Tibial nerve (tissue), 4 donors: ENCODE data around the gene PSMB2. TPM values are rescaled to one million over a fixed set of nuclear protein-coding genes. Genes with fewer than 3 reads are reported as not detected.

Experiments
- DNase-seq, 2 donors: peaks; one replicate each; pipeline ENCODE4 v3.0.0-alpha.2; 2019; ENCODE audit warnings: low spot score in 2 of 2
- H3K27ac ChIP-seq, 4 donors: fragments of 200-600 bp; sonication (generic) in 3 of 4; one replicate each; pipeline ENCODE4 v1.5.1; 2017 to 2019; ENCODE audit warnings: mild to moderate bottlenecking in 1 of 4
- H3K27me3 ChIP-seq, 2 donors: fragments of 200-600 bp; sonication (generic) in 1 of 2; one replicate each; pipeline versions ENCODE4 v1.5.1 to v1.6.0; 2017 to 2019
- H3K36me3 ChIP-seq, 3 donors: fragments of 200-600 bp; sonication (generic); one replicate each; pipeline ENCODE4 v1.5.1; 2018 to 2019
- H3K4me1 ChIP-seq, 4 donors: fragments of 200-600 bp; sonication (generic) in 3 of 4; one replicate each; pipeline ENCODE4 v1.5.1; 2017 to 2019
- H3K4me3 ChIP-seq, 4 donors: fragments of 200-600 bp; sonication (generic) in 3 of 4; one replicate each; pipeline ENCODE4 v1.5.1; 2017 to 2019; ENCODE audit warnings: mild to moderate bottlenecking in 1 of 4, moderate library complexity in 1 of 4
- H3K9me3 ChIP-seq, 4 donors: fragments of 200-600 bp; sonication (generic) in 3 of 4; one replicate each; pipeline ENCODE4 v1.5.1; 2017 to 2019
- EP300 ChIP-seq, 2 donors: sonication (generic); formaldehyde crosslinking; IDR thresholded peaks; one replicate each; pipeline ENCODE4 v1.6.1; 2017; ENCODE audit warnings: antibody characterized with exemption in 2 of 2, mild to moderate bottlenecking in 1 of 2
- POLR2A ChIP-seq, 2 donors: fragments of 450-650 bp; IDR thresholded peaks; one replicate each; pipeline ENCODE4 v1.6.1; 2017; ENCODE audit warnings: antibody characterized with exemption in 2 of 2, mild to moderate bottlenecking in 2 of 2, moderate library complexity in 2 of 2
- WGBS, 2 donors: methylation state at CpG; one replicate each; pipeline ENCODE4 v1.1.5; 2018; 5-methylcytosine and 5-hydroxymethylcytosine counted together
- total RNA-seq, 4 donors: library from RNA; depleted of rRNA; stranded (reverse); fragments of >200 nt; gene quantifications; one replicate each; pipeline ENCODE4 v1.1.0, GENCODE V29; 2016
- TF ChIP-seq, protein P1 (sequence below), 5 experiments: fragments of 200-600 bp in 3 of 5; fragments of 450-650 bp in 2 of 5; sonication (generic) in 3 of 5; IDR thresholded peaks; one replicate each; pipeline ENCODE4 v1.5.1; 2016 to 2019; ENCODE audit warnings: antibody characterized with exemption in 5 of 5, mild to moderate bottlenecking in 3 of 5, moderate library complexity in 2 of 5

PSMB2 gene
- total RNA-seq, 4 donors from 2014 or later = 24.9 to 41.4 (median 33.8) TPM

DNA sequence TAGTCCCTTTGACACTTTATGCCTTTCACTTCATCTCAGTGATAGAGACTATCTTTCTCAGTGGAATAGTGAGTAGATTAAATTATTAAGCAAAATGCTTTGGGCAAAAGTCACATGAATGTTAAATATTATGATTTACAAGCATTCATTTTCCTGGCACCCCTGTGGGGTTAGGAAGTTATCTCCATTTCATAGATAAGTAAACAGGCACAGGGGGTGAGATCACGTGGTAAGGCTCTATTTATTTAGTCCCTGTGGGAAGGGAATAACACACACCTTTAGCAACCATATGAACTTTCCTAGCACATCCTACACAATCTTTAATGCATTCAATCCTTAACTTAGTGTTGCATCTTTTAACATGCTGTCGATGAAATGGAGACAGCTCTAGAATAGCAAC, 12.3 kb downstream of the PSMB2 start:
- Histone ChIP-seq H3K27ac (no peak overlapping the region), H3K9me3 (no peaks in the 10 kb centered on the region)
- 70 to 81% methylated on average over 2 of the region's 2 CpGs for WGBS, 2 donors

DNA sequence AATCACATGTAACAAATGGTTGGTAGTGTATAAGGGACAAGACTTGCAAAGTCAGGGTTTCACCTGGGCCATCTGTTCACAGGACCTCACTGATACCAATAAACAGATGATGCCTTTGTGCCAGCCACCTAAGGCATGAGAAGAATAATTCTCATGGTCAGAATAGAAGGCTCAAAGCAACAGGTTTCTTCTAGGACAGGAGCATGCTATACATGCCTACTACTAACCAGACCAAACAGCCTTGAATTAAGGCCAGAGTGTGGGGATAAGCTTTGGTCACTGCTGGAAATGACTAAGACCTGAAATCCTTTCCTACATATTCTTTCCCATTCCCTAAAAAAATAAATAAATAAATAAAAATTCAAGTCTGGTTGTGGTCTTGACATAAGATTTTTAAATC, 17.5 kb downstream of the PSMB2 start:
- peaks cover 0 to 77% (median 0%) of the 10 kb centered on the region in 3 donors for H3K36me3 ChIP-seq
- no peaks in the 10 kb centered on the region for H3K27me3 ChIP-seq
- no peak for TF ChIP-seq POLR2A (IDR thresholded peaks at IDR 0.05)
- TF ChIP-seq EP300 (IDR thresholded peaks at IDR 0.05) = no peak
- TF ChIP-seq, protein P1, sequence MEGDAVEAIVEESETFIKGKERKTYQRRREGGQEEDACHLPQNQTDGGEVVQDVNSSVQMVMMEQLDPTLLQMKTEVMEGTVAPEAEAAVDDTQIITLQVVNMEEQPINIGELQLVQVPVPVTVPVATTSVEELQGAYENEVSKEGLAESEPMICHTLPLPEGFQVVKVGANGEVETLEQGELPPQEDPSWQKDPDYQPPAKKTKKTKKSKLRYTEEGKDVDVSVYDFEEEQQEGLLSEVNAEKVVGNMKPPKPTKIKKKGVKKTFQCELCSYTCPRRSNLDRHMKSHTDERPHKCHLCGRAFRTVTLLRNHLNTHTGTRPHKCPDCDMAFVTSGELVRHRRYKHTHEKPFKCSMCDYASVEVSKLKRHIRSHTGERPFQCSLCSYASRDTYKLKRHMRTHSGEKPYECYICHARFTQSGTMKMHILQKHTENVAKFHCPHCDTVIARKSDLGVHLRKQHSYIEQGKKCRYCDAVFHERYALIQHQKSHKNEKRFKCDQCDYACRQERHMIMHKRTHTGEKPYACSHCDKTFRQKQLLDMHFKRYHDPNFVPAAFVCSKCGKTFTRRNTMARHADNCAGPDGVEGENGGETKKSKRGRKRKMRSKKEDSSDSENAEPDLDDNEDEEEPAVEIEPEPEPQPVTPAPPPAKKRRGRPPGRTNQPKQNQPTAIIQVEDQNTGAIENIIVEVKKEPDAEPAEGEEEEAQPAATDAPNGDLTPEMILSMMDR (IDR thresholded peaks at IDR 0.05) = no peak
- DNase-seq = no peak
- H3K27ac ChIP-seq = no peak overlapping the region
- no peak overlapping the region for H3K4me3 ChIP-seq
- no peaks in the 10 kb centered on the region for H3K4me1 ChIP-seq
- no peaks in the 10 kb centered on the region for H3K9me3 ChIP-seq

More for the DNA sequence above, 12.3 kb downstream of the PSMB2 start:
- H3K4me1 ChIP-seq = peaks cover 0 to 10% (median 0%) of the 10 kb centered on the region in 4 donors
- TF ChIP-seq POLR2A (IDR thresholded peaks at IDR 0.05) = no peak
- TF ChIP-seq EP300 (IDR thresholded peaks at IDR 0.05) = no peak
- H3K27me3 ChIP-seq = no peaks in the 10 kb centered on the region
- DNase-seq = no peak
- H3K36me3 ChIP-seq = peaks cover 0 to 92% (median 11%) of the 10 kb centered on the region in 3 donors
- no peak overlapping the region for H3K4me3 ChIP-seq

DNA sequence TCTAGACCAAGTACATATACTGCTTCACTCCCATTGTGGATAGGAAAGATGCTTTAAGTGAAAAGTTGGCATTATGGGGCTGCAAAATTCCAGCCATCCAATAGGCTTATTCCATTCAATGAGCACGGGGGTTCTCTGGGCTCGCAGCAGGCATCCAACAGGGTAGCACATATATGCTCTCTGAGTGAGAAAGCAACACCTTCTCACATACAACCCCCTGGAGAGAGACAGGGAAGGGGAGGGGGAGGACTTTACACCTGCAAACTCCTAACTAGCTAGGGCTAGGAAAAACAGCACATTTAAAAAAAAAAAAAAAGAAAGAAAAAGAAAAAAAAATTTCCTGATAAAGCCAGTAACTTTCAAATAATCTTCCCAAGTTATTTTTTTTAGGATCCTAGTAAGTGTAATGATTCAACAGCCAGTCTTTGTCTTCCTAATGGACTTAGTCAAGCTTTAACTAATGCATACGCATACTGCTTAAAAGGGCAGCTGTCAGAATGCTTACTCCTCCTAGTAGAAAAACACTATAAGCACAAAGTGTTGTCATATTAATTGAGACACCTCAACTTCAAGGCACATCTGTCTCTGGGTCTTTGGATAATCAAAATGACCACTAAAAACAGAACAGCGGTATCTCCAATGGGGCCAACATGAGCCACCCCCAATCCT, 18.7 kb downstream of the PSMB2 start:
- no peaks in the 10 kb centered on the region for H3K27me3 ChIP-seq
- H3K4me3 ChIP-seq = no peak overlapping the region
- TF ChIP-seq POLR2A (IDR thresholded peaks at IDR 0.05) (no peak), EP300 (IDR thresholded peaks at IDR 0.05) (no peak)
- TF ChIP-seq, protein P1 (IDR thresholded peaks at IDR 0.05) = no peak
- 76 to 85% methylated on average over 4 of the region's 4 CpGs for WGBS, 2 donors
- peaks cover 0 to 81% (median 0%) of the 10 kb centered on the region in 3 donors for H3K36me3 ChIP-seq
- H3K4me1 ChIP-seq = no peaks in the 10 kb centered on the region
- DNase-seq = no peak
- no peaks in the 10 kb centered on the region for H3K9me3 ChIP-seq
- H3K27ac ChIP-seq = no peak overlapping the region

DNA sequence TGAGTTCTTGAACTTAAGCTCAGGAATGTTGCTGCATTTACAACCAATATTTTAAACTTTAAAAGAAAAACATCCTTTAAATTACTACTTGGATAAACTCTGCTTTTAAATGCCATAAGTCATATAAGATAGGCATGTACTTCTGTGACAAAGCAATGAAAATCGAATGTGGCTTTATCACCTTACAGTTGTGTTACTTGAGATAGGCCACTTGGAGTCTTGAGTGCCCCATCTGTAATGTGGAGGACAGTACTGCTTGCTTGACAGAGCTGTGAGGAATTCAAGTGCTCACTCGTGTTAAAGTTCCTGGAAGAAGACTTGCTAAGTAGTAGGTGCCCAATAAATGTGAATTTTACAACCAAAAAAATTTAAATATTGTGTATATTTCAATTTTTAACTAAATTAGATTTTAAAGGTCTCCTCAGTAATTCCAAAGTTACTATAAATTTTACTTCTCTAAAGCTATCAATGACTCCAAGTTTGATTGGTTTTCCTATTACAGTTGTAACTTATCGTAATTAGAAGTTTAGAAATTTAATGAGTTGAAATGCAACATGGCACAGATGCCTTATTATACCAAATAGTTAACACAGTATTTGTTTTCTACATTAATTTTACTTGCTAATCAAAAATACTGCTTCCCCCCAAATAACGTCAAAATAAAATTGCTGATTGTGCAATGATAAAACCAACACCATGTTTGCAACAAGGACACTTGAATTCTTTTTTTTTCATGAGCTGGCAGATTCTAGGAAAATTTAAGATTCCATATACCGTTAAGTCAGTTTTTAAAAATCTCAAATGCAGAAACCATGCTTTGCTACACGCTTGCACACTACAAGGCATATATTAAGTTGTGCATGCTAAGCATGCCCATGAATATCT, 21.8 kb downstream of the PSMB2 start:
- 72 to 77% methylated on average over 6 of the region's 6 CpGs for WGBS, 2 donors
- H3K27me3 ChIP-seq = no peaks in the 10 kb centered on the region
- no peaks in the 10 kb centered on the region for H3K9me3 ChIP-seq
- H3K36me3 ChIP-seq = peaks cover 0 to 74% (median 0%) of the 10 kb centered on the region in 3 donors
- DNase-seq = no peak
- no peaks in the 10 kb centered on the region for H3K4me1 ChIP-seq
- TF ChIP-seq, protein P1 (IDR thresholded peaks at IDR 0.05) = no peak
- TF ChIP-seq POLR2A (IDR thresholded peaks at IDR 0.05) = no peak
- no peak for TF ChIP-seq EP300 (IDR thresholded peaks at IDR 0.05)
- no peak overlapping the region for H3K27ac ChIP-seq
- H3K4me3 ChIP-seq = no peak overlapping the region

DNA sequence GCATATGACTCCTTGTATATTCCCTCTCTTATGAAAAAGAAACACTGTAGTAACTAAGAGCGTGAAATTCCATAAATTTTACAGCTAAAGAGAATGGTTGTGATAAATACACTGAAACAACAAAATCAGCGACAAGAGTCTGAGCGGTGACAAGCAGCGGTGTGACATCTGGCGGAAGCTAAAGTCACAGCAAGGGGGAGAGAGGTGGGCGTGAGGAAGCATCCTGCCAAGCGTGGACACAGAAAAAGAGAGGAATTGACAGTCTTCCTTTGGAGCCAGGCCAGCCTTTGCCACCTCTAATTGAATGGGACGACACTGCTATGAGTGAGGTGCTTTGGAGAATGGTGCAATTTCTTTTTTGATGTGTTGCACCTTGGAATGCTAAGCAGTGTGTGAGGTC, 25.9 kb downstream of the PSMB2 start:
- Histone ChIP-seq H3K27me3 (no peaks in the 10 kb centered on the region), H3K36me3 (peaks cover 0 to 61% (median 0%) of the 10 kb centered on the region in 3 donors), H3K27ac (no peak overlapping the region), H3K9me3 (no peaks in the 10 kb centered on the region), H3K4me3 (no peak overlapping the region), H3K4me1 (no peaks in the 10 kb centered on the region)
- no peak for DNase-seq
- 83 to 85% methylated on average over 8 of the region's 8 CpGs for WGBS, 2 donors
- no peak for TF ChIP-seq EP300 (IDR thresholded peaks at IDR 0.05)
- no peak for TF ChIP-seq POLR2A (IDR thresholded peaks at IDR 0.05)
- TF ChIP-seq, protein P1 (IDR thresholded peaks at IDR 0.05) = no peak
